Measurements from ENCODE around the gene PPM1B. TPM values are rescaled to one million over a fixed set of nuclear protein-coding genes. Genes with fewer than 3 reads are reported as not detected.

Gene PPM1B
- total and polyA plus RNA-seq, 2 of the 8 experiments (the other 6 are each of a cell fraction or from before 2014, with no cell fraction given), result 43.6 to 126 TPM

DNA sequence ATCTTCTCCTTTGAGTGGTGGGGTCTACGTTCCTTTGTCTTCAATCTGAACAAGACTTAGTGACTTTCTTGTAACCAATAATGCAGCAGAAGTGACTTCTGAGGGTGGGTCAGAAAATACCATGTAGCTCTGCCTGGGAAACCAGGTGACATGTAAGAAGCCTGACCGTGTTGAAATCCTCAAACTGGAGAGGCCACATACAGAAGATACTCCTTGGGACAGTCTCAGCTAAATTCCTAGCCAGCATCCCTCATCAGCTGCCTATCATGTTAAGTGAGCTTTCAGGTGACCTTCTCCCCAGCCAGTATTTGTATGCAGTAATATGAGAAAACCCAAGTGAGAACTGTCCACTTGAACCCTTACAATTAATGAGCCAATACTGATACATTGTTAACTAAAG, 27.0 kb downstream of the PPM1B start:
- Histone ChIP-seq H3K14ac (ENCODE audit: insufficient read length) (no peak overlapping the region), H2AFZ (ENCODE audit: low read length) (no peak overlapping the region), H3K27me3 (replicated peaks in 1 of 4; ENCODE audit: control insufficient read depth in 3 of 4, extremely low read depth in 1 of 4, insufficient read depth in 3 of 4, low read length in 3 of 4) (no peaks in the 10 kb centered on the region), H4K91ac (replicated peaks; ENCODE audit: insufficient read length, low read length) (no peak overlapping the region), H3K36me3 (ENCODE audit: control insufficient read depth in 2 of 4, insufficient read depth in 4 of 4, low read length in 3 of 4) (peaks cover 0 to 8% (median 0%) of the 10 kb centered on the region in 4 experiments; a peak in 3 of 8 replicates), H3K23ac (ENCODE audit: insufficient read length) (no peak overlapping the region), H3K4ac (replicated peaks; ENCODE audit: insufficient read length, low read depth, low read length) (no peak overlapping the region), H3K79me2 (ENCODE audit: control insufficient read depth in 1 of 2, insufficient read depth in 2 of 2, low read length in 2 of 2) (peaks cover 27 to 99% of the 10 kb centered on the region in 2 experiments), H4K5ac (ENCODE audit: insufficient read length, low read depth, low read length) (no peak overlapping the region), H2BK15ac (ENCODE audit: low read length) (no peak overlapping the region), H3K9me3 (ENCODE audit: insufficient read depth in 2 of 2, low read depth in 1 of 2, low read length in 1 of 2) (no peaks in the 10 kb centered on the region), H2AK5ac (ENCODE audit: low read depth, low read length) (no peak overlapping the region), H2BK20ac (ENCODE audit: low read length) (no peak overlapping the region), H4K20me1 (replicated peaks in 1 of 2; ENCODE audit: control insufficient read depth in 1 of 2, insufficient read depth in 2 of 2, low read length in 2 of 2) (peaks cover 7 to 16% of the 10 kb centered on the region in 2 experiments), H3K18ac (ENCODE audit: extremely low read depth, low read length) (no peak overlapping the region), H3K79me1 (ENCODE audit: low read depth, low read length) (peaks cover 4% of the 10 kb centered on the region; the same call in 1 of the 2 replicates), H2BK120ac (replicated peaks; ENCODE audit: low read depth, low read length) (no peak overlapping the region), H3K9ac (replicated peaks in 1 of 4; ENCODE audit: extremely low read depth in 1 of 4, low read depth in 3 of 4, low read length in 3 of 4) (no peak overlapping the region), H3K4me3 (ENCODE audit: extremely low read depth in 1 of 4, insufficient read depth in 2 of 4, low read depth in 3 of 4, low read length in 4 of 4) (no peak overlapping the region), H4K8ac (ENCODE audit: extremely low read depth, insufficient read depth, low read length) (no peak overlapping the region), H3K56ac (replicated peaks; ENCODE audit: insufficient read length, low read depth, low read length) (no peak overlapping the region), H3K23me2 (ENCODE audit: low read depth, low read length) (no peaks in the 10 kb centered on the region), H3K4me2 (ENCODE audit: insufficient read depth in 1 of 2, low read depth in 2 of 2, low read length in 2 of 2) (no peak overlapping the region), H3K4me1 (replicated peaks in 1 of 4; ENCODE audit: control insufficient read depth in 3 of 4, insufficient read depth in 4 of 4, low read length in 3 of 4) (peaks cover 0 to 3% (median 0%) of the 10 kb centered on the region in 4 experiments; a peak in 2 of 7 replicates), H2BK5ac (ENCODE audit: low read depth, low read length) (no peak overlapping the region), H3K27ac (ENCODE audit: low read depth, low read length) (no peak overlapping the region), H2BK12ac (ENCODE audit: low read depth, low read length) (no peak overlapping the region)
- CTCF ChIA-PET (ENCODE audit: partially characterized antibody), result no interaction called here
- WGBS, 2 experiments (ENCODE audit: extremely low coverage in 1 of 2, insufficient coverage in 1 of 2, insufficient read length in 1 of 2, insufficient replicate concordance in 2 of 2, low coverage in 1 of 2, low lambda C conversion rate in 2 of 2, missing lambda C conversion rate in 1 of 2), result 72% methylated on average over 2 of the region's 2 CpGs; no CpG with 5 or more reads in 1 of the 2 experiments
- no peak for FAIRE-seq
- no peak for DNase-seq (ENCODE audit: low read depth in 1 of 2, low spot score in 2 of 2)
- POLR2A ChIA-PET (ENCODE audit: partially characterized antibody), result interaction anchor here (1.5 kb wide), 1 partner anchor 13 kb away, joined by 4 read pairs; no protein-coding TSS in a partner anchor
- no peak for TF ChIP-seq RXRA (IDR thresholded peaks at IDR 0.05; ENCODE audit: insufficient read depth, low read depth, low read length)
- TF ChIP-seq CEBPB (IDR thresholded peaks at IDR 0.05; ENCODE audit: low read depth, low read length), result no peak
- no peak for TF ChIP-seq NRF1 (IDR thresholded peaks at IDR 0.05; ENCODE audit: low read depth, low read length)
- no peak for TF ChIP-seq GTF2F1 (IDR thresholded peaks at IDR 0.05; ENCODE audit: borderline replicate concordance, low read depth, low read length)
- no peak for TF ChIP-seq SRF (IDR thresholded peaks at IDR 0.05; ENCODE audit: low read depth, low read length)
- no peak for TF ChIP-seq BRCA1 (IDR thresholded peaks at IDR 0.05; ENCODE audit: low read depth, low read length)
- TF ChIP-seq EZH2 (IDR thresholded peaks at IDR 0.05; ENCODE audit: low read depth, low read length, severe bottlenecking), result no peak
